PC-3 (cell line): ENCODE measurements around the gene MDK. TPM values are rescaled to one million over a fixed set of nuclear protein-coding genes. Genes with fewer than 3 reads are reported as not detected.

ENCODE experiments used
- ATAC-seq: fragments of 200-7000 bp; cut with Tn5 transposase; 2 replicates; pipeline ENCODE4 v1.9.1; 2020; ENCODE audit warnings: mild to moderate bottlenecking, moderate library complexity
- BruUV-seq: library from RNA; stranded (reverse); fragments of 400-500 nt; replicated peaks from 2 replicates; lab custom pipeline; 2021; lab: Mats Ljungman, UMichigan
- CTCF ChIA-PET: fragments of 300-600 bp; sonication (Branson Sonifier 250); formaldehyde crosslinking; loops from one replicate; lab custom pipeline; 2022; ENCODE audit warnings: antibody characterized with exemption; lab: Charles Lee
- POLR2A ChIA-PET: fragments of 300-600 bp; sonication (Branson Sonifier 250); formaldehyde crosslinking; loops from one replicate; lab custom pipeline; 2022; ENCODE audit warnings: antibody characterized with exemption; ENCODE audit not compliant: unreplicated experiment; lab: Charles Lee
- DNase-seq: peaks from one replicate; pipeline ENCODE4 v3.0.0-alpha.2; 2015
- H2AFZ ChIP-seq: fragments of 300-600 bp; sonication (generic); 2 replicates; pipeline ENCODE4 v1.6.0; 2016; ENCODE audit warnings: antibody characterized with exemption, low read length
- H3F3A ChIP-seq: fragments of 300-600 bp; sonication (generic); one replicate; pipeline ENCODE4 v1.6.0; 2017; ENCODE audit warnings: antibody characterized with exemption, low read length, control low read depth, mild to moderate bottlenecking; ENCODE audit not compliant: unreplicated experiment
- H3K27ac ChIP-seq: fragments of 300-600 bp; sonication (generic); 2 replicates; pipeline ENCODE4 v1.5.1; 2016; ENCODE audit warnings: mild to moderate bottlenecking, low read length
- H3K27me3 ChIP-seq: fragments of 300-600 bp; sonication (generic); 2 replicates; pipeline ENCODE4 v1.6.1; 2016; ENCODE audit warnings: low read length, mixed read lengths
- H3K36me3 ChIP-seq: fragments of 300-600 bp; sonication (generic); 2 replicates; pipeline ENCODE4 v1.6.1; 2016; ENCODE audit warnings: low read depth, mixed run types, low read length, mixed read lengths
- H3K4me1 ChIP-seq: fragments of 300-600 bp; sonication (generic); 2 replicates; pipeline ENCODE4 v1.5.1; 2016; ENCODE audit warnings: low read length; ENCODE audit not compliant: insufficient read depth
- H3K4me2 ChIP-seq: fragments of 300-600 bp; sonication (generic); 2 replicates; pipeline ENCODE4 v1.6.0; 2016; ENCODE audit warnings: low read length
- H3K4me3 ChIP-seq: fragments of 300-600 bp; sonication (generic); 2 replicates; pipeline ENCODE4 v1.5.1; 2016; ENCODE audit warnings: mild to moderate bottlenecking, low read length, mixed read lengths
- H3K79me2 ChIP-seq: fragments of 300-600 bp; sonication (generic); 2 replicates; pipeline ENCODE4 v1.6.1; 2017; ENCODE audit warnings: low read length, mixed read lengths
- H3K9ac ChIP-seq: fragments of 300-600 bp; sonication (generic); 2 replicates; pipeline ENCODE4 v1.6.0; 2016; ENCODE audit warnings: mild to moderate bottlenecking, low read length
- H3K9me2 ChIP-seq: fragments of 300-600 bp; sonication (generic); replicated peaks from 2 replicates; pipeline ENCODE4 v1.6.1; 2016; ENCODE audit warnings: mixed run types, low read length, mixed read lengths
- H3K9me3 ChIP-seq: fragments of 300-600 bp; sonication (generic); 2 replicates; pipeline ENCODE4 v1.6.1; 2016; ENCODE audit warnings: low read length, mixed read lengths
- H4K20me1 ChIP-seq: fragments of 300-600 bp; sonication (generic); 2 replicates; pipeline ENCODE4 v1.6.1; 2016; ENCODE audit warnings: low read length, mixed read lengths
- CTCF ChIP-seq: fragments of 300-600 bp; sonication (generic); conservative IDR thresholded peaks from 2 replicates; pipeline ENCODE4 v1.5.1; 2017; ENCODE audit warnings: antibody characterized with exemption, low read depth, mild to moderate bottlenecking, low read length
- EZH2 ChIP-seq: fragments of 300-600 bp; sonication (generic); IDR thresholded peaks from one replicate; pipeline ENCODE4 v1.6.1; 2017; ENCODE audit warnings: antibody characterized with exemption, mild to moderate bottlenecking, low read length; ENCODE audit not compliant: unreplicated experiment
- EZH2phosphoT487 ChIP-seq: fragments of 300-600 bp; sonication (generic); IDR thresholded peaks from 2 replicates; pipeline ENCODE4 v1.6.1; 2018; ENCODE audit warnings: mild to moderate bottlenecking, antibody characterized with exemption, low read length, borderline replicate concordance
- intact Hi-C: fragments of 100-400 bp; cut with micrococcal nuclease; formaldehyde crosslinking; loops from 2 replicates; pipeline ENCODE4 v1.9.0; 2023
- total RNA-seq: library from RNA; depleted of rRNA; stranded (reverse); fragments of >200 nt; gene quantifications from 2 replicates; pipeline ENCODE4 v1.2.3, GENCODE V29; 2014

MDK gene
- total RNA-seq, 1 experiment from 2014 or later: 184 TPM

GRCh38 chr11:46336563-46337180 lies 44.8 kb upstream of the MDK start:
- intact Hi-C loops: no loop called here
- Histone ChIP-seq H4K20me1 (no peaks in the 10 kb centered on the region), H3F3A (no peaks in the 10 kb centered on the region), H3K9me2 (no peaks in the 10 kb centered on the region), H3K4me3 (no peak overlapping the region), H3K79me2 (no peaks in the 10 kb centered on the region), H3K9me3 (no peaks in the 10 kb centered on the region), H2AFZ (no peak overlapping the region), H3K27ac (no peak overlapping the region), H3K4me1 (peaks cover 13% of the 10 kb centered on the region; the same call in 1 of the 2 replicates), H3K4me2 (no peak overlapping the region), H3K9ac (no peak overlapping the region), H3K27me3 (no peaks in the 10 kb centered on the region), H3K36me3 (no peaks in the 10 kb centered on the region)
- no peak for ATAC-seq
- no peak for TF ChIP-seq CTCF
- TF ChIP-seq EZH2: no peak
- TF ChIP-seq EZH2phosphoT487: no peak
- ChIA-PET POLR2A (no interaction called here), CTCF (no interaction called here)
- no TSS peak for BruUV-seq
- DNase-seq: no peak

GRCh38 chr11:46337626-46338345 lies 43.7 kb upstream of the MDK start:
- Histone ChIP-seq H3K4me3 (no peak overlapping the region), H3K9me2 (no peaks in the 10 kb centered on the region), H4K20me1 (no peaks in the 10 kb centered on the region), H3K4me2 (no peak overlapping the region), H2AFZ (no peak overlapping the region), H3K9ac (no peak overlapping the region), H3K79me2 (no peaks in the 10 kb centered on the region), H3K4me1 (peaks cover 13% of the 10 kb centered on the region; the same call in 1 of the 2 replicates), H3K36me3 (no peaks in the 10 kb centered on the region), H3F3A (no peaks in the 10 kb centered on the region), H3K27me3 (no peaks in the 10 kb centered on the region), H3K27ac (no peak overlapping the region), H3K9me3 (no peaks in the 10 kb centered on the region)
- DNase-seq (no peak), ATAC-seq (no peak)
- TF ChIP-seq CTCF (no peak), EZH2 (no peak), EZH2phosphoT487 (no peak)
- intact Hi-C loops: no loop called here
- ChIA-PET POLR2A (no interaction called here), CTCF (no interaction called here)
- no TSS peak for BruUV-seq

GRCh38 chr11:46338636-46338987 lies 42.9 kb upstream of the MDK start:
- no peak overlapping the region for H3K9ac ChIP-seq
- ATAC-seq: no peak

More at GRCh38 chr11:46338636-46338987, 42.9 kb upstream of the MDK start:
- H3K27me3 ChIP-seq: no peaks in the 10 kb centered on the region
- H3K4me2 ChIP-seq: peak overlapping the region; percentile 72
- peak overlapping the region; percentile 80 for H2AFZ ChIP-seq
- H3K36me3 ChIP-seq: no peaks in the 10 kb centered on the region
- intact Hi-C loops: no loop called here
- no peak overlapping the region for H3K27ac ChIP-seq
- no peaks in the 10 kb centered on the region for H4K20me1 ChIP-seq
- H3K4me3 ChIP-seq: peak overlapping the region; percentile 50
- DNase-seq: peak; percentile 12
- no peaks in the 10 kb centered on the region for H3K79me2 ChIP-seq
- no peaks in the 10 kb centered on the region for H3K9me3 ChIP-seq
- CTCF ChIA-PET: no interaction called here
- TF ChIP-seq CTCF (no peak), EZH2phosphoT487 (no peak), EZH2 (no peak)
- no peaks in the 10 kb centered on the region for H3F3A ChIP-seq
- H3K4me1 ChIP-seq: peaks cover 13% of the 10 kb centered on the region; the same call in 1 of the 2 replicates
- POLR2A ChIA-PET: interaction anchor here (0.9 kb wide), 1 partner anchor 96 kb away, joined by 6 read pairs; no protein-coding TSS in a partner anchor
- H3K9me2 ChIP-seq: no peaks in the 10 kb centered on the region
- no TSS peak for BruUV-seq
